ENCODE data around the gene GON7.

The GON7 gene

GRCh38 chr14:93206793-93207467, at the start of gene GON7, which contains the start of gene UBR7:
GON7 (minus strand) TSS chr14:93207065; CDS start chr14:93207037, 28 bp downstream.
UBR7 (plus strand) TSS chr14:93207256; CDS start chr14:93207292, 36 bp downstream.
- peak; percentile 89 for DNase-seq (ENCODE audit: low read depth)
- TF ChIP-seq CTCF (IDR thresholded peaks at IDR 0.05; ENCODE audit: low read depth, low read length, missing control alignments) = peak; percentile 29
- H3K4me3 ChIP-seq (ENCODE audit: low read depth, low read length) = peak within 1 kb of the TSS; percentile 65

- no peak for TF ChIP-seq CTCF (IDR thresholded peaks at IDR 0.05; ENCODE audit: low read depth, low read length, missing control alignments)
- no peak for DNase-seq (ENCODE audit: low read depth)
- H3K4me3 ChIP-seq (ENCODE audit: low read depth, low read length) = no peak overlapping the region
These were observed 42.4 kb upstream of the GON7 start for GRCh38 chr14:93249128-93249831.

GRCh38 chr14:93246534-93246933, 39.7 kb upstream of the GON7 start:
- TF ChIP-seq CTCF (IDR thresholded peaks at IDR 0.05; ENCODE audit: low read depth, low read length, missing control alignments) = no peak
- no peak for DNase-seq (ENCODE audit: low read depth)
- H3K4me3 ChIP-seq (ENCODE audit: low read depth, low read length) = no peak overlapping the region

GRCh38 chr14:93245764-93246420, 39.0 kb upstream of the GON7 start:
- H3K4me3 ChIP-seq (ENCODE audit: low read depth, low read length) = no peak overlapping the region
- DNase-seq (ENCODE audit: low read depth) = no peak
- TF ChIP-seq CTCF (IDR thresholded peaks at IDR 0.05; ENCODE audit: low read depth, low read length, missing control alignments) = no peak

GRCh38 chr14:93240678-93241000, 33.8 kb upstream of the GON7 start:
- DNase-seq (ENCODE audit: low read depth) = no peak
- no peak for TF ChIP-seq CTCF (IDR thresholded peaks at IDR 0.05; ENCODE audit: low read depth, low read length, missing control alignments)
- H3K4me3 ChIP-seq (ENCODE audit: low read depth, low read length) = no peak overlapping the region

GRCh38 chr14:93239869-93240677, 33.2 kb upstream of the GON7 start:
- no peak for TF ChIP-seq CTCF (IDR thresholded peaks at IDR 0.05; ENCODE audit: low read depth, low read length, missing control alignments)
- no peak overlapping the region for H3K4me3 ChIP-seq (ENCODE audit: low read depth, low read length)
- no peak for DNase-seq (ENCODE audit: low read depth)
